HG02973 (cell line): ENCODE data around the gene PCNP.
"Not testable (repeated sequence)": the region's sequence is repeated elsewhere in the genome, so short reads cannot be mapped to it uniquely, and the experiment has no call there.

Source experiments
- ATAC-seq: cut with Tn5 transposase; IDR thresholded peaks from one replicate; pipeline ENCODE4 v1.9.1; 2021; ENCODE audit warnings: moderate library complexity; ENCODE audit not compliant: unreplicated experiment

The PCNP gene

DNA sequence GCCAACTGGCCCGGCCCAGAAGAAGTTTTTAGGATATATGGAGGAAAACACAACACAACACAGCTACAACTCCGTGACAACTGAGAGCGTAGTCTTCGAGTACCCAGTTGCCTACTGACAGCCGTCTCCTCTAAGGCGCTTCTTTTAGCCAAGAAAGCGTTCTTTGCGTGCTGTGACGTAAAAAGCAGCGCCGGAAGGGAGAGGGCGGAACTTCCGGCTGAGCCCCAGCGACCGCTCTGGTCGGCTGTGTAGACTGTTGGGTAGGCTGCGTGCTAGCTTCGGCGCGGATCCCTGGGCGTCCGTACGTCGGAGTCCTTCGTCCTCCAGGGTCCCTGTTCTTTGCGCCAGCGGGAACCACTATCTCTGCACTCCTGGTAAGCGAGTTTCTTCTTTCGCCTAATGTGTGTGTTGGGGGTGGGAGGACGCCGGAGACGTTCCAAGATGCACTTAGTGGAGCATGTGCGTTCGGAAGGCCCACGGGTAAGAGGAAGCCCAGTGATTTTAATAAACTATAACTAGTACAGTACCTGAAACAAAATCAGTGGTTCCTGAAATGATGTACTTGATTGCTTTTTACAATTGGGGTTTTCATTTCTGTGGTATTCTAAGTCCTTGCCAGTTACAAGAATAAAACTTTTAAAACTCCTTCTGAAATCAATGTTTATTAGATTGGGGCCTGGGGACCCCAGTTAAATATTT, 12.2 kb upstream of the PCNP start, which contains the start of gene TRMT10C:
TSS of gene TRMT10C (plus strand) at position 239 of the 699 bp plus-strand sequence. CDS start 2,914 bp downstream, outside the sequence.
- ATAC-seq = peak; percentile 99

DNA sequence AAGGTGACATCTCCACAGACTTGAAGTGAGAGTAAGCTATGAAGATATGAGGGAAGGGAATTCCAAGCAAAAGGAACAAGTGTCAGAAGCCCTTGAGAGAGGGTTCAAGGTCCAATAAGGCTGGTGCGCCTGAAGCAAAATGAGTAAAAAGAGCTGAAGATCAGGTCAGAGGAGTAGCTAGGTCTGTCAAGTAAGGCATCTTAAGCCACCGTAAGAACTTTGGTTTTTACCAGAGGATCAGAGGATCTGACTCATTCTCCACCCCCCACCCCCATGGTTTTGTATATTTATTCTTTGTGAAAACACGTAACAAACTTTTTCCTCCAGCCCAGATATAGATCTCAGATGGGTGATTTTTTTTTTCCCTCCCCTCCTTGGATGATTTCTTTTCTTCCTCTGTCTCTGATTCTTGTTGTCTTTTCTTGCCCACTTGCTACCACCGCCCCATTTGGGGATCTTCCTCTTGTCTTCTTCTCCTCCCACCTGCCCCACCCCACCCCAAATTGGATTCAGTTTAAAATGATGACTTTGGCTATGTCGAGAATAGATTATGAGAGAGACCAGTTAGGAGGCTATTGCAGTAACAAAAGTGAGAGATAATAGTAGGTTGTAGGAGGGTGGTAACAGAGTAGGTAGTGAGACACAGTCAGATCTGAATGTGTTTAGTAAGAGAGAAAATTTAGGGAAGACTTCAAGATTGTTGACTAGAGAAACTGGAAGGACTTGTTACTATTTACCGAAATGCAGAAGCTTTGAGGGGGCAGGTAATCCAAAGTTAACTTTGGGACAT, 6.3 kb upstream of the PCNP start:
- ATAC-seq = no peak

DNA sequence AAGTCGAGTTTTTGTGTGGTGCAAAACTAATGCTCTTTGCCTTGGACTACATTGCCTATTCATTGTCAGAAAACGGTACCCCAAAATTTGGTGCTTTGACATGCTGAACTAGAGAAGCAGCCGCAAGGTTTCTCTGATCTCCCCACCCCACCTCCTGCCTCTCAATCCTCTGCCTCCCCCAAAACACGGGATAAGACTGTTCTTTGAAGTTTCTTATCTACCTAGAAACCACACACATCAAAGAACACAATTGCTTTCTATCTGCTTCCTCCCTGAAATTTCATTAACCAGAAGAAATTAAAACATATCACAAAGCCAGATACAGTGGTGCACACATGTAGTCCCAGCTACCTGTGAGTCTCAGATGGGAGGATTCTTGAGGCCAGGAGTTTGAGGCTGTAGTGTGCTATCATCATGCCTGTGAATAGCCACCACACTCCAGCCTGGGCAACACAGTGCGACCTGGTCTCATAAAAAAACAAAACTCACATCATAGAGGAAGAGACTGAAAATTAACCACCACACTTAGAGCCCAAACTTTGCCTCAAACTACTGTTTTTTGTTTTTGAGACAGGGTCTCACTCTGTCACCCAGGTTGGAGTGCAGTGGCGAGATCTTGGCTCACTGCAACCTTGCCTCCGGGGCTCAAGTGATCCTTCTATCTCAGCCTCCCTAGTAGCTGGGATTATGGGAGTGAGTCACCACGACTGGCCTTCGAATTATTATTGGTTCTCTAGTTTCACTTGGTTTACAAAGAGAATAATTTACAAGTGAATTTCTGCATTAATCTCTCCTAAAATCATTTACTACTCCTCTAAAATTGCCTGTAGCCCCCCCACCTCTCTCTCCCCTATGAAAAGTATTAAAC, 2.7 kb upstream of the PCNP start:
- ATAC-seq = no peak

DNA sequence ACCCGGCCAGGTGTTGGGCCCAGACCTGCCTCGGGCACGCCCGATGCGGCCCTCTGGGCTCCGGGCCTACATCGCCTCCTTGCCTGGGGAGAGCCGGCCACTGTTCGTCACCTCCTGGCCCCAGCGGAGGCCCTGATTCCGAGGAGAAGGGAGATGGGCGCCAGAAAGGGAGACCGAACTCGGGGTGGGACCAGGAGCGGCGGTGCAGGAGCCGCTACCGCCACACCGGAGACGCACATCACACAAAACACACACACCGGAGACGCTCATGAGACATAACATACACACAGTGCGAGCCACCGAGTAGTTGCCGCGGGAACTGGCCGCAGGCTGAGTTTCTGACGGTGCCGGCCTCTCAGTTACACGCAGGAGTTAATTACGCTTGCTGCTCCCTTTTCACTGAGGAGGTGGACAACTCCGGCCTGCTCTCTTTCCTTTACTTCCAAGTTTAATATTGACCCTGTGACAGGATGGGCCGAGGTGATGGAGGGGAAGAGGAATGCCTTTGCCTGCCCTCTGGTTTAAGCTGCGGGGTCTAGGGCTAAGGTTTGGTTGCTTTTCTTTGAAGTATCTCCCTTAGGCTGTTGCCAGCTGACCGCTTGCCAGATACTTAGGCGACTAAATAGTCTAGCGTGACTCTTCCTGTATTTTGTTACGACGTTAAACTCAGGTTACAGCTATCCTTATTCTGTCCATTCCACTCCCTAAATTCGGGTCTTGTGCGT, 570 bp downstream of the PCNP start:
- peak; percentile 43 for ATAC-seq

DNA sequence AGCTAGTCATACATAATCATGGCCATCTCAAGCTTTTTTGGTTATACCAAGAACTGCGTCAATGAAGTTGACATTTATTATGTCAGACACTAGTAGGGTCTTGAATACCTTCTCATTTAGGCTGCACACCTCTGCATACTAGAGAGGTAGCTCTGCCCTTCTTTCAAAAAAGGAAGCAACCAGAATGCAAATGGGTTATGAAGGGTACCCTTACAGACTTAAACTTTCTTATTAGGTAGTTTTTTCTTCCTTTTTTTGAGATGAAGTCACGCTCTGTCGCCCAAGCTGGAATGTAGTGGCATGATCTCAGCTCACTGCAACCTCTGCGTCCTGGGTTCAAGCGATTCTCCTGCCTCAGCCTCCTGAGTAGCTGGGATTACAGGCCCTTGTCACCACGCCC, 3.3 kb downstream of the PCNP start:
- ATAC-seq = no peak

DNA sequence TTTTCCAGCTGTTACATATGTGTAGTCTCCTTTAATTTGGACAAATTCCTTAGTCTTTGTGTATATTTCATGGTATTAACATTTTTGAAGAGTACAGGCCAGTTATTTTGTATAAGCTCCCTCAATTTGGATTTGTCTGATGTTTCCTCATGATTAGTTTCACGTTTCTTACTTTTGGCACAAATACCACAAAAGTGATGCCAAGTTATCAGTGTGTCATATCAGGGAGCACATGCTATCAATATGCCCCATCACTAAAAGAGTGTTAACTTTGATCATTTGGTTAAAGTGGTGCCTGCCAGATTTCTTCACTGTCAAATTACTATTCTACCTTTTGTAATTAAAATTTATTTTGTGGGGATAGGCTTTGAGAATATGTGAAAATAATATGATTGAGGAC, 14.6 kb downstream of the PCNP start:
- no peak for ATAC-seq

DNA sequence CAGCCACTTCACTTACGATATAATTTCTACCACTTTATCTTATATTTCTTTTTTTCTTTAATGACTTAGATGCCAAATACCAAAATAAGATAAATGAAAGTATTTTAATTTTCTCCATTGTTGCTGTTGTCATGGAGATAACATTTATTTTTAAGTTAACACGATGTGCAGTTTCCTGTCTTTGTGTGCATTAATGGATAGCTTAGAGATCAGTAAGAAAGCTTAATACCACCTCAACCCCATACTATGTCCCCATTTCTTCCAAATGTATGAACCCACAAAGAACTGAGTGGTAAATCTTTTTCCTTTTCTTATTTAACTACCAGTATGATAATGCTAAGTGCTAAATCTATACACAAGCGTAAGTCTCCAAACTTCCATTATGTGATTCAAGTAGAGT, 17.1 kb downstream of the PCNP start:
- no peak for ATAC-seq

DNA sequence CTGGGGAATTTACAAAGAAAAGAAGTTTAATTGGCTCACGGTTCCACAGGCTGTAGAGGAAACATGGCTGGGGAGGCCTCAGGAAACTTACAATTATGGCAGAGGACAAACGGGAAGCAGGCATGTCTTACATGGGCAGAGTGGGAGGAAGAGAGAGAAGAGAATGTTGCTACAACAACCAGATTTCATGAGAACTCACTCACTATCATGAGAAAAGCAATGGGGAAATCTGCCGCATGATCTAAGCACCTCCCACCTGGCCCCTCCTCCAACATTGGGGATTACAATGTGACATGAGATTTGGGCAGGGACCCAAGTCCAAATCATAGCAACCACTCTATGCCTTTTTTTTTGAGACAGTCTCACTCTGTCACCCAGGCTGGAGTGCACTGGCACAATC, 28.8 kb downstream of the PCNP start:
- ATAC-seq = no peak

DNA sequence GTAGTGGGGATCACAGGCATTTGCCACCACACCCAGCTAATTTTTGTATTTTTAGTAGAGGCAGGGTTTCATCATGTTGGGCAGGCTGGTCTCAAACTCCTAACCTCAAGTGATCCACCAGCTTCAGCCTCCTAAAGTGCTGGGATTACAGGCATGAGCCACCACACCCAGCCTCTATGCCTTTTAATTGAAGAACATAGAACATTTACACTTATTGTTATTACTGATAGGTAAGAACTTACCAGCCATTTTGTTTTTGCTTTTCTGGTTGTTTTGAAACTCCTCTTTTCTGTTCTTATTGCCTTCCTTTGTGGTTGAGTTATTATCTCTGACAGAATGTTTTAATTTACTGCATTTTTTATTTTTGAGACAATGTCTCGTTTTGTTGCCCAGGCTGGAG, 29.2 kb downstream of the PCNP start:
- no peak for ATAC-seq

DNA sequence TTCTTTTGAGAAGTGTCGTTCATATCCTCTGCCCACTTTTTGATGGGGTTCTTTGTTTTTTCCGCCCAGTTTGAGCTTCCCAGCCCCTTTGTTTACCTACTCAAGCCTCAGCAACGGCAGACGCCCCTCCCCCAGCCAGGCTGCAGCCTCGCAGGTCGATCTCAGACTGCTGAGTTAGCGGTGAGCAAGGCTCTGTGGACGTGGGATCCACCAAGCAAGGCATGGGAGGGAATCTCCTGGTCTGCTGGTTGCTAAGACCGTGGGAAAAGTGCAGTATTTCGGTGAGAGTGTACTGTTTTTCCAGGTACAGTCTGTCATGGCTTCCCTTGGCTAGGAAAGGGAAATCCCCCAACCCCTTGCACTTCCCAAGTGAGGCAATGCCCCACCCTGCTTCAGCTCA, 31.4 kb downstream of the PCNP start:
- ATAC-seq = not testable (repeated sequence)

DNA sequence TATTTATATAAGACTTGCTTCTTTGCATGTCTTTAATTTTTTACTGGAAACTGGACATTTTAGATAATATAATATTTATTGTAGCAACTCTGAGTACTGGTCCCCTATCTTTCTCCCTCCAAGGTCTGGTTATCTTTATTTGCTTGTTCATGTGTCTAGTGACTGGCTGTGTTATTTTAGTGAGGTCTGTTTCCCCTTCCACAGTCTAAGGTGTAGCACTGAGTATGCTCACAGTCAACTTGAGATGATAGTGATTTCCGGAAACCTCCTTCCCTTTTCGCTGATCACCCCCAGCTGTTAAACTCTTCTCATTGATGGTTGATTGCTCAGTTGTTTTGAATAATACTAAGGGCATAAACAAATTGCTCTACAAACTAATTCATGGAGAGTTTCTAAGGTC, 37.0 kb downstream of the PCNP start:
- peak; percentile 80 for ATAC-seq

DNA sequence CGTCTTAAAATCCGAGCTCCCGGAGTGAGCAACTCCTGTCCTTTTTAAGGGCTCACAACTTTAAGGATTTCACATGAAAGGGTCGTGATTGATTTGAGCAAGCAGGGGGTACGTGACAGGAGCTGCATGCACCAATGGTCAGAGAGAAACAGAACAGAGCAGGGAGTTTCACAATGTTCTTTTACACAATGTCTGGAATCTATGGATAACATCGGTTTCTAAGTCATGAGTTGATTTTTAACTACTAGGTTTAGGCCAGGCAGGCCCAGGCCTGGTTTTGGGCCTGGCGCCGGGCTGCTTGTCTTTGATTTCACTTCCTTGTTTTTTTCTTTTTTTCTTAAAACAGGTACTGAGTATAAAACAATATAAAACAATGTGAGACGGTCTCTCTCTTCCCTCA, 39.0 kb downstream of the PCNP start:
- not testable (repeated sequence) for ATAC-seq

DNA sequence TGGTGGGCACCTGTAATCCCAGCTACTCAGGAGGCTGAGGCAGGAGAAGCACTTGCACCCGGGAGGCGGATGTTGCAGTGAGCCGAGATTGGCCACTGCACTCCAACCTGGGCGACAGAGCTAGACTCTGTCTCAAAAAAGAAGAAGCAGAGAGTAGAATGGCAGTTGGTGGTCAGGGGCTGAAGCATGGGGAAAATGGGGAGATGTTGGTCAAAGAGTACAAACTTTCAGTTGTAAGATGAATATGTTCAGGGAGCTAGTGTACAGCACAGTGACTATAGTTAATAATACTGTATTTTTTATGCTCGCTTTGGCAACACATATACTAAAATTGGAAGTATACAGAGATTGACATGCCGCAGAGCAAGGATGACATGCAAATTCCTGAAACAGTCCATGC, 41.5 kb downstream of the PCNP start:
- no peak for ATAC-seq

DNA sequence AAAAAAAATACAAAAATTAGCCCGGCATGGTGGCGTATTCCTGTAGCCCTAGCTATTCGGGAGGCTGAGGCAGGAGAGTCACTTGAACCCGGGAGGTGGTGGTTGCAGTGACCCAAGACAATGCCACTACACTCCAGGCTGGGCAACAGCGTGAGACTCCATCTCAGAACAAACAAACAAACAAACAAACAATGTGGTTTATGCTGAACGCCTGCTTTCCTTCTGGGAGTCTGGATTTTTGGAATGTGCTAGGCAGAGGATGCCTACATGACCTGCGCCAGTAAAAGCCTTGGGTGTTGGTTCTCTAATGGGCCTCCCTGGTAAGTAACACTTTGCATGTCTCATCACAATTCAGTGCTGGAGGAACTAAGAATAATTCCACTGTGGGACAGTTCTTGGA, 43.5 kb downstream of the PCNP start:
- ATAC-seq = no peak

DNA sequence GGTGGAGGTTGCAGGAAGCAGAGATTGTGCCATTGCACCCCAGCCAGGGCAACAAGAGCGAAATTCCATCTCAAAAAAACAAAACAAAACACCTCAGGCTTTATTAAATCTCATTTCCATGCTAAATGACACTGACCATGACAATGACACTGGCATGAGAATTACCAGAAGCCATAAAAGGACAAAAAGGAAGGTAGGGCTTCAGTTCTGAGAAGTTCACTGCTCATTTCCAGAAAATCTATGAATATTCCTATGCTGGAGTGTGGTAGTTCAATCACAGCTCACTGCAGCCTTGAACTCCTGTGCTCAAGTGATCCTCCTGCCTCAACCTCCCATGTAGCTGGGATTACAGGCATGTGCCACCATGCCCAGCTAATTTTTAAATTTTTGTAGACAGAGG, 44.7 kb downstream of the PCNP start:
- no peak for ATAC-seq

DNA sequence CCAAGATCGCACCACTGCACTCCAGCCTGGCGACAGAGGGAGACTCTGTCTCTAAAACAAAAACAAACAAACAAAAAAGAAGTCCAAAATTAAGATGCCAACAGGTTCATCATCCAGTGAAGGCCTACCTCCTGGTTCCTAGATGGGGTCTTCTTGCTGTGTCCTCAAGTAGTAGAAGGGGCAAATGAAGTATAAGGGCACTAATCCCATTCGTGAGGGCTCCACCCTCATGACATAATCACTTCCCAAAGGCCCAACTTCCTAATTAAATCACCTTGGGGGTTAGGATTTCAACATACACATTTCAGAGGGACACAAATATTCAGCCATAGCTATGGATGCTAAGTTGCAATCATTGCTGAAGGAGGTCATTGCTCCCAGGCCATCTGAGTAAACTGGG, 45.8 kb downstream of the PCNP start:
- no peak for ATAC-seq

DNA sequence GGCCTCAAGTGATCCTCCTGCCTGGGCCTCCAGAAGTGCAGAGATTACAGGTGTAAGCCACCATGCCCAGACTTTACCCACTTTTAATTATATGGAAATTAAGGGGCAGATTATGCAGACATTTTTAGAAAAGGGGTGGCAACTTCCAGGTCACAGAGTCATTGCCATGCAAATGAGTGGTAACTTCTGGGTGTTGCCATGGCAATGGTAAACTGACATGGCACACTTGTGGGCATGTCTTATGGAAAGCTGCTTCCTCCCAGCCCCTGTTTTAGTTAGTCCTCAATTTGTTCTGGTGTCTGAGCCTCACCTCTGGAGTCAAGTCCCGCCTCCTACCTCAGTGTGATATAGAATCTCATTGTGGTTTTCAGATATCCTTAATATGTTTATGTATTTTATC, 49.7 kb downstream of the PCNP start:
- ATAC-seq = no peak

DNA sequence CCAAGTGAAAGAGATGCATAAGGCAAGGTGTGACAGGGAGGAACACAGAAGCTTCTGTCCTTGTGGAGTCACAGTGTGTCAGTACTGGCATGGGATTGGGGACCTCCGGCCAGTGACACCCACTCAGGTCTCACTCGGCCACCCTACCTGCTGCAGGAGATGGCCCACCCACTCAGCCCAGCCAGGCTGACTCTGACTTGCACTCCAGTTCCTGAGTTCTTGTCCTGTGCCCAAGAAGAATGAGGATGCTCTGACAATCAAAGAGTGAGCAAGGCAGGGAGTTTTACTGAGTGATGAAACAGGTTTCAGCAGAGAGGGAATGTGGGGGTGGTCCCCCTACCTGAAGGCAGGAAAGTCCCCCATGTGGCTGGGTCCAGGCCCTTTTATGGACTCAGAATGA, 50.9 kb downstream of the PCNP start:
- no peak for ATAC-seq

DNA sequence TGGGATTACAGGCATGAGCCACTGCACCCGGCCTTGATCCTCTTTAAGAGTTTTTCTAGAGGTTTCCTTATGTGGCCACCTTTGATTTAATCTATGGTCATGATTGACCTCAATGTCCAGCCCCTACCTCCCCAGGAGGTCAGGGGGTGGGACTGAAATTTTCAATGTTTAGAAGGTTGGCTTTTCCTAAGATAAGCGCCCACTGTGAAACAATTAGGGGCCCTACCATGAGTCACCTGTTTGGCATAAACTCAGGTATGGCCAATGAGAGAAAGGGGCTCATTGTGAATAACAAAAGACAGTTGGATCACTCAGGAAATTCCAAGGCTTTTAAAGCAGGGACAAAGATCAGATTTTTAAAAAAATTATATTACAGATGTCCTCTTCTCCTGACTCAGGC, 51.9 kb downstream of the PCNP start:
- no peak for ATAC-seq

DNA sequence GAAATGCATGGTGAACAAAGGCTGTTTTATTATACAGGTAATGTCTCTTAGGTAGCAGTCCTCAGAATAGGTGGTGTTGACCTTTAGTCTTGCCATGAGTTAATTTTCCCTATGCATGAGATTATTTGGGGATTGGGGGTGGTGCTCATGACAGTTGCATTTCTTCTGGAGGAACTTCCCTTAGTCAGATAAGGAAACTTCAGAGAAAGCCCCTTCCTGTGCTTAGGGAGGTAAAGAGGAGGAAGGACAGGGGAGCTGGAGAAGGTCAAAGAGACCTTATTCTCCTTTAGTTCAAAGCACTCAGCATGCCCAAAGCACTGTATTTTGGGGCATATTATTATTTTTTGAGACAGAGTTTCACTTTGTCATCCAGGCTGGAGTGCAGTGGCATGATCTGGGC, 55.2 kb downstream of the PCNP start:
- ATAC-seq = no peak
